Gastrocnemius medialis (tissue), 4 donors: Measurements from ENCODE around the gene PRPF19.

Experiments
- CTCF ChIP-seq, 5 experiments: fragments of 450-650 bp in 3 of 5; fragments of 200-600 bp in 2 of 5; sonication (generic) in 2 of 5; IDR thresholded peaks in 4 of 5; conservative IDR thresholded peaks in 1 of 5; 1 replicate in 4 of 5; 2 replicates in 1 of 5; pipeline ENCODE4 v1.5.1; 2016 to 2019; ENCODE audit warnings: antibody characterized with exemption in 5 of 5, mild to moderate bottlenecking in 3 of 5, moderate library complexity in 3 of 5
- POLR2A ChIP-seq, 2 donors: fragments of 450-650 bp; IDR thresholded peaks; one replicate each; pipeline ENCODE4 v1.6.1; 2017; ENCODE audit warnings: antibody characterized with exemption in 2 of 2, mild to moderate bottlenecking in 2 of 2, moderate library complexity in 2 of 2

- TF ChIP-seq POLR2A (IDR thresholded peaks at IDR 0.05) (no peak), CTCF (IDR thresholded peaks at IDR 0.05 in 4 of 5, conservative IDR thresholded peaks at IDR 0.05 in 1 of 5) (no peak)
These were observed 35.5 kb downstream of the PRPF19 start for GRCh38 chr11:60870733-60871377.
